Adrenal gland (tissue), 5 donors: ENCODE measurements around the gene EPB41L1.

Experiments
- CTCF ChIP-seq, 6 experiments: fragments of 450-650 bp in 4 of 6; fragments of 200-600 bp in 2 of 6; sonication (generic) in 1 of 6; IDR thresholded peaks; 1 replicate in 5 of 6; 2 replicates in 1 of 6; pipeline versions ENCODE4 v1.5.1 to v1.8.0; 2016 to 2021; ENCODE audit warnings: antibody characterized with exemption in 6 of 6, mild to moderate bottlenecking in 2 of 6, moderate library complexity in 1 of 6
- POLR2A ChIP-seq, 2 donors: fragments of 450-650 bp; IDR thresholded peaks; one replicate each; pipeline ENCODE4 v1.6.1; 2017; ENCODE audit warnings: antibody characterized with exemption in 2 of 2, mild to moderate bottlenecking in 2 of 2, moderate library complexity in 1 of 2
- donor health status: DM: no; HTN: no; CAD: no.

- TF ChIP-seq CTCF (IDR thresholded peaks at IDR 0.05) (no peak), POLR2A (IDR thresholded peaks at IDR 0.05) (no peak)
Observed at GRCh38 chr20:36170542-36171215, 16.1 kb downstream of the EPB41L1 start.
